CD14-positive monocyte (primary cell): ENCODE results near the gene PKDCC. TPM values are rescaled to one million over a fixed set of nuclear protein-coding genes. Genes with fewer than 3 reads are reported as not detected.

Source experiments
- DNase-seq, 3 donors: peaks; one replicate each; pipeline ENCODE4 v3.0.0-alpha.2; 2011 to 2022
- H2AFZ ChIP-seq: 2 replicates; pipeline ENCODE4 v1.6.0; 2012; ENCODE audit warnings: mild to moderate bottlenecking, low read depth, low read length, inconsistent platforms; ENCODE audit not compliant: insufficient read depth, poor library complexity, severe bottlenecking
- H3K27ac ChIP-seq, 2 donors: 1 replicate in 1 of 2; 2 replicates in 1 of 2; pipeline ENCODE4 v1.5.1; 2012 to 2013; ENCODE audit warnings: low read length in 2 of 2, control low read depth in 1 of 2, inconsistent platforms in 1 of 2, low read depth in 1 of 2, mild to moderate bottlenecking in 1 of 2
- H3K27me3 ChIP-seq, 2 donors: one replicate each; pipeline versions ENCODE4 v1.6.0 to v1.6.1; 2011 to 2013; ENCODE audit warnings: low read length in 2 of 2; ENCODE audit not compliant: control insufficient read depth in 2 of 2, insufficient read depth in 2 of 2
- H3K36me3 ChIP-seq, 2 donors: replicated peaks in 1 of 2; 1 replicate in 1 of 2; 2 replicates in 1 of 2; pipeline versions ENCODE4 v1.5.1 to v1.6.1; 2012 to 2013; ENCODE audit warnings: low read length in 2 of 2, control low read depth in 1 of 2, inconsistent platforms in 1 of 2, mild to moderate bottlenecking in 1 of 2; ENCODE audit not compliant: insufficient read depth in 2 of 2, control insufficient read depth in 1 of 2
- H3K4me1 ChIP-seq, 2 donors: 1 replicate in 1 of 2; 2 replicates in 1 of 2; pipeline versions ENCODE4 v1.5.1 to v1.6.1; 2012 to 2013; ENCODE audit warnings: low read length in 2 of 2, control low read depth in 1 of 2, inconsistent platforms in 1 of 2, mild to moderate bottlenecking in 1 of 2, moderate library complexity in 1 of 2; ENCODE audit not compliant: insufficient read depth in 2 of 2, control insufficient read depth in 1 of 2
- H3K4me2 ChIP-seq: replicated peaks from 2 replicates; pipeline ENCODE3; 2012; ENCODE audit warnings: low read length, moderate library complexity, mild to moderate bottlenecking; ENCODE audit not compliant: poor library complexity, severe bottlenecking; ENCODE audit errors: extremely low read depth
- H3K4me3 ChIP-seq, 3 experiments: fragments of 200-600 bp in 1 of 3; sonication (generic) in 1 of 3; replicated peaks in 1 of 3; 1 replicate in 2 of 3; 2 replicates in 1 of 3; pipeline ENCODE4 v1.5.1; 2011 to 2013; ENCODE audit warnings: low read length in 3 of 3, mild to moderate bottlenecking in 3 of 3, control low read depth in 2 of 3, low read depth in 2 of 3, inconsistent platforms in 1 of 3, moderate library complexity in 1 of 3
- H3K79me2 ChIP-seq: 2 replicates; pipeline ENCODE4 v1.6.0; 2012; ENCODE audit warnings: mild to moderate bottlenecking, control low read depth, inconsistent platforms, low read length, moderate library complexity; ENCODE audit not compliant: insufficient read depth
- H3K9ac ChIP-seq: 2 replicates; pipeline ENCODE4 v1.6.0; 2017; ENCODE audit warnings: low read length, mild to moderate bottlenecking; ENCODE audit not compliant: insufficient read depth, poor library complexity, severe bottlenecking
- H3K9me3 ChIP-seq, 2 donors: replicated peaks in 1 of 2; 1 replicate in 1 of 2; 2 replicates in 1 of 2; pipeline versions ENCODE4 v1.5.1 to v1.6.1; 2012 to 2013; ENCODE audit warnings: low read length in 2 of 2, control low read depth in 1 of 2; ENCODE audit not compliant: control insufficient read depth in 1 of 2, insufficient read depth in 1 of 2
- H4K20me1 ChIP-seq: 2 replicates; pipeline ENCODE4 v1.6.0; 2012; ENCODE audit warnings: mild to moderate bottlenecking, low read length, control low read depth, moderate library complexity; ENCODE audit not compliant: insufficient read depth
- H3K27ac Mint-ChIP-seq, 7 donors: one replicate each; pipeline ENCODE4 v1.8.0; 2020; ENCODE audit warnings: mild to moderate bottlenecking in 7 of 7, mixed read lengths in 7 of 7, moderate library complexity in 6 of 7, inconsistent platforms in 2 of 7
- H3K27me3 Mint-ChIP-seq, 3 donors: one replicate each; pipeline ENCODE4 v1.8.0; 2021 to 2022; ENCODE audit warnings: low read depth in 3 of 3, mild to moderate bottlenecking in 3 of 3, mixed read lengths in 3 of 3, moderate library complexity in 3 of 3, inconsistent platforms in 1 of 3
- H3K36me3 Mint-ChIP-seq, 2 donors: one replicate each; pipeline ENCODE4 v1.8.0; 2020; ENCODE audit warnings: mixed read lengths in 2 of 2, inconsistent platforms in 1 of 2, mild to moderate bottlenecking in 1 of 2
- H3K4me1 Mint-ChIP-seq: one replicate; pipeline ENCODE4 v1.8.0; 2020; ENCODE audit warnings: mild to moderate bottlenecking, mixed read lengths
- H3K4me3 Mint-ChIP-seq, 2 donors: one replicate each; pipeline ENCODE4 v1.8.0; 2020; ENCODE audit warnings: mild to moderate bottlenecking in 2 of 2, mixed read lengths in 2 of 2, moderate library complexity in 1 of 2
- H3K9me3 Mint-ChIP-seq, 7 donors: one replicate each; pipeline ENCODE4 v1.8.0; 2020 to 2022; ENCODE audit warnings: mixed read lengths in 7 of 7, mild to moderate bottlenecking in 6 of 7, moderate library complexity in 6 of 7, inconsistent platforms in 2 of 7
- WGBS: methylation state at CpG from one replicate; pipeline ENCODE4 v1.1.5; 2013; ENCODE audit warnings: missing lambda C conversion rate; ENCODE audit not compliant: insufficient coverage; 5-methylcytosine and 5-hydroxymethylcytosine counted together
- intact Hi-C, 2 donors: fragments of 100-400 bp; cut with micrococcal nuclease; formaldehyde crosslinking; loops; one replicate each; pipeline versions ENCODE4 v1.15.0 to v1.15.1; 2023
- polyA plus RNA-seq, 3 donors: library from polyadenylated mRNA; depleted of rRNA in 1 of 3; unstranded in 2 of 3; stranded (reverse) in 1 of 3; fragments of 300-500 nt in 2 of 3; fragments of >200 nt in 1 of 3; fragmentation: Illumina TruSeq in 2 of 3; gene quantifications; 1 replicate in 2 of 3; 2 replicates in 1 of 3; pipeline ENCODE4 v1.2.3, GENCODE V29; 2012 to 2021
- TF ChIP-seq, protein P1 (sequence below): fragments of 200-600 bp; IDR thresholded peaks from one replicate; pipeline ENCODE4 v1.8.0; 2022; ENCODE audit warnings: antibody characterized with exemption, mild to moderate bottlenecking

PKDCC gene
- polyA plus RNA-seq, 3 donors, result not detected

- peaks cover 0 to 18% (median 7%) of the 10 kb centered on the region in 3 donors for H3K27me3 Mint-ChIP-seq
- DNase-seq, result no peak
- WGBS, result 92% methylated on average over 4 of the region's 8 CpGs
- no peak overlapping the region for H3K4me3 ChIP-seq
- TF ChIP-seq, protein P1, sequence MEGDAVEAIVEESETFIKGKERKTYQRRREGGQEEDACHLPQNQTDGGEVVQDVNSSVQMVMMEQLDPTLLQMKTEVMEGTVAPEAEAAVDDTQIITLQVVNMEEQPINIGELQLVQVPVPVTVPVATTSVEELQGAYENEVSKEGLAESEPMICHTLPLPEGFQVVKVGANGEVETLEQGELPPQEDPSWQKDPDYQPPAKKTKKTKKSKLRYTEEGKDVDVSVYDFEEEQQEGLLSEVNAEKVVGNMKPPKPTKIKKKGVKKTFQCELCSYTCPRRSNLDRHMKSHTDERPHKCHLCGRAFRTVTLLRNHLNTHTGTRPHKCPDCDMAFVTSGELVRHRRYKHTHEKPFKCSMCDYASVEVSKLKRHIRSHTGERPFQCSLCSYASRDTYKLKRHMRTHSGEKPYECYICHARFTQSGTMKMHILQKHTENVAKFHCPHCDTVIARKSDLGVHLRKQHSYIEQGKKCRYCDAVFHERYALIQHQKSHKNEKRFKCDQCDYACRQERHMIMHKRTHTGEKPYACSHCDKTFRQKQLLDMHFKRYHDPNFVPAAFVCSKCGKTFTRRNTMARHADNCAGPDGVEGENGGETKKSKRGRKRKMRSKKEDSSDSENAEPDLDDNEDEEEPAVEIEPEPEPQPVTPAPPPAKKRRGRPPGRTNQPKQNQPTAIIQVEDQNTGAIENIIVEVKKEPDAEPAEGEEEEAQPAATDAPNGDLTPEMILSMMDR, result no peak
- H4K20me1 ChIP-seq, result no peaks in the 10 kb centered on the region
- no peak overlapping the region for H3K27ac Mint-ChIP-seq
- H3K36me3 ChIP-seq, result no peaks in the 10 kb centered on the region
- H3K4me2 ChIP-seq, result no peak overlapping the region
- no peak overlapping the region for H3K27ac ChIP-seq
- H3K36me3 Mint-ChIP-seq, result no peaks in the 10 kb centered on the region
- H3K4me3 Mint-ChIP-seq, result no peak overlapping the region
- no peak overlapping the region for H3K9ac ChIP-seq
- H3K4me1 Mint-ChIP-seq, result peaks cover 3% of the 10 kb centered on the region
- no peaks in the 10 kb centered on the region for H3K27me3 ChIP-seq
- H3K9me3 ChIP-seq, result no peaks in the 10 kb centered on the region
- H3K9me3 Mint-ChIP-seq, result no peaks in the 10 kb centered on the region
- intact Hi-C loops, result loop anchor here (1.0 to 2.0 kb wide), 2 partner anchors 217 kb away; no protein-coding TSS in a partner anchor
- no peak overlapping the region for H2AFZ ChIP-seq
- no peaks in the 10 kb centered on the region for H3K4me1 ChIP-seq
- no peaks in the 10 kb centered on the region for H3K79me2 ChIP-seq
These were observed 38.1 kb downstream of the PKDCC start for GRCh38 chr2:42085706-42086487.

GRCh38 chr2:42086500-42086953 lies 38.7 kb downstream of the PKDCC start:
- peaks cover 3% of the 10 kb centered on the region for H3K4me1 Mint-ChIP-seq
- Histone ChIP-seq H3K4me1 (no peaks in the 10 kb centered on the region), H3K4me3 (no peak overlapping the region), H3K27me3 (no peaks in the 10 kb centered on the region), H4K20me1 (no peaks in the 10 kb centered on the region), H3K9ac (no peak overlapping the region), H3K36me3 (no peaks in the 10 kb centered on the region), H3K79me2 (no peaks in the 10 kb centered on the region), H3K27ac (no peak overlapping the region), H2AFZ (no peak overlapping the region), H3K9me3 (no peaks in the 10 kb centered on the region), H3K4me2 (no peak overlapping the region)
- no peak overlapping the region for H3K4me3 Mint-ChIP-seq
- H3K27me3 Mint-ChIP-seq, result peaks cover 0 to 16% (median 7%) of the 10 kb centered on the region in 3 donors
- no peaks in the 10 kb centered on the region for H3K9me3 Mint-ChIP-seq
- WGBS, result 4% methylated on average over 4 of the region's 6 CpGs
- intact Hi-C loops, result loop anchor here (1.0 to 2.0 kb wide), 2 partner anchors 217 to 218 kb away; no protein-coding TSS in a partner anchor
- DNase-seq, result peak in 2 of 3 donors; percentile 37 to 41
- H3K27ac Mint-ChIP-seq, result peak overlapping the region in 1 of 7 donors; percentile 26
- TF ChIP-seq, protein P1, result peak; percentile 85
- no peaks in the 10 kb centered on the region for H3K36me3 Mint-ChIP-seq
